PC-3 (cell line): Measurements from ENCODE around the gene WNK1. TPM values are rescaled to one million over a fixed set of nuclear protein-coding genes. Genes with fewer than 3 reads are reported as not detected.

Source experiments
- ATAC-seq: fragments of 200-7000 bp; cut with Tn5 transposase; 2 replicates; pipeline ENCODE4 v1.9.1; 2020; ENCODE audit warnings: mild to moderate bottlenecking, moderate library complexity
- BruUV-seq: library from RNA; stranded (reverse); fragments of 400-500 nt; replicated peaks from 2 replicates; lab custom pipeline; 2021; lab: Mats Ljungman, UMichigan
- CTCF ChIA-PET: fragments of 300-600 bp; sonication (Branson Sonifier 250); formaldehyde crosslinking; loops from one replicate; lab custom pipeline; 2022; ENCODE audit warnings: antibody characterized with exemption; lab: Charles Lee
- POLR2A ChIA-PET: fragments of 300-600 bp; sonication (Branson Sonifier 250); formaldehyde crosslinking; loops from one replicate; lab custom pipeline; 2022; ENCODE audit warnings: antibody characterized with exemption; ENCODE audit not compliant: unreplicated experiment; lab: Charles Lee
- DNase-seq: peaks from one replicate; pipeline ENCODE4 v3.0.0-alpha.2; 2015
- H2AFZ ChIP-seq: fragments of 300-600 bp; sonication (generic); 2 replicates; pipeline ENCODE4 v1.6.0; 2016; ENCODE audit warnings: antibody characterized with exemption, low read length
- H3F3A ChIP-seq: fragments of 300-600 bp; sonication (generic); one replicate; pipeline ENCODE4 v1.6.0; 2017; ENCODE audit warnings: antibody characterized with exemption, low read length, control low read depth, mild to moderate bottlenecking; ENCODE audit not compliant: unreplicated experiment
- H3K27ac ChIP-seq: fragments of 300-600 bp; sonication (generic); 2 replicates; pipeline ENCODE4 v1.5.1; 2016; ENCODE audit warnings: mild to moderate bottlenecking, low read length
- H3K27me3 ChIP-seq: fragments of 300-600 bp; sonication (generic); 2 replicates; pipeline ENCODE4 v1.6.1; 2016; ENCODE audit warnings: low read length, mixed read lengths
- H3K36me3 ChIP-seq: fragments of 300-600 bp; sonication (generic); 2 replicates; pipeline ENCODE4 v1.6.1; 2016; ENCODE audit warnings: low read depth, mixed run types, low read length, mixed read lengths
- H3K4me1 ChIP-seq: fragments of 300-600 bp; sonication (generic); 2 replicates; pipeline ENCODE4 v1.5.1; 2016; ENCODE audit warnings: low read length; ENCODE audit not compliant: insufficient read depth
- H3K4me2 ChIP-seq: fragments of 300-600 bp; sonication (generic); 2 replicates; pipeline ENCODE4 v1.6.0; 2016; ENCODE audit warnings: low read length
- H3K4me3 ChIP-seq: fragments of 300-600 bp; sonication (generic); 2 replicates; pipeline ENCODE4 v1.5.1; 2016; ENCODE audit warnings: mild to moderate bottlenecking, low read length, mixed read lengths
- H3K79me2 ChIP-seq: fragments of 300-600 bp; sonication (generic); 2 replicates; pipeline ENCODE4 v1.6.1; 2017; ENCODE audit warnings: low read length, mixed read lengths
- H3K9ac ChIP-seq: fragments of 300-600 bp; sonication (generic); 2 replicates; pipeline ENCODE4 v1.6.0; 2016; ENCODE audit warnings: mild to moderate bottlenecking, low read length
- H3K9me2 ChIP-seq: fragments of 300-600 bp; sonication (generic); replicated peaks from 2 replicates; pipeline ENCODE4 v1.6.1; 2016; ENCODE audit warnings: mixed run types, low read length, mixed read lengths
- H3K9me3 ChIP-seq: fragments of 300-600 bp; sonication (generic); 2 replicates; pipeline ENCODE4 v1.6.1; 2016; ENCODE audit warnings: low read length, mixed read lengths
- H4K20me1 ChIP-seq: fragments of 300-600 bp; sonication (generic); 2 replicates; pipeline ENCODE4 v1.6.1; 2016; ENCODE audit warnings: low read length, mixed read lengths
- CTCF ChIP-seq: fragments of 300-600 bp; sonication (generic); conservative IDR thresholded peaks from 2 replicates; pipeline ENCODE4 v1.5.1; 2017; ENCODE audit warnings: antibody characterized with exemption, low read depth, mild to moderate bottlenecking, low read length
- EZH2 ChIP-seq: fragments of 300-600 bp; sonication (generic); IDR thresholded peaks from one replicate; pipeline ENCODE4 v1.6.1; 2017; ENCODE audit warnings: antibody characterized with exemption, mild to moderate bottlenecking, low read length; ENCODE audit not compliant: unreplicated experiment
- EZH2phosphoT487 ChIP-seq: fragments of 300-600 bp; sonication (generic); IDR thresholded peaks from 2 replicates; pipeline ENCODE4 v1.6.1; 2018; ENCODE audit warnings: mild to moderate bottlenecking, antibody characterized with exemption, low read length, borderline replicate concordance
- intact Hi-C: fragments of 100-400 bp; cut with micrococcal nuclease; formaldehyde crosslinking; loops from 2 replicates; pipeline ENCODE4 v1.9.0; 2023
- total RNA-seq: library from RNA; depleted of rRNA; stranded (reverse); fragments of >200 nt; gene quantifications from 2 replicates; pipeline ENCODE4 v1.2.3, GENCODE V29; 2014

WNK1 gene
- total RNA-seq, 1 experiment from 2014 or later, result 44.5 TPM

GRCh38 chr12:709455-710020 is 42.8 kb upstream of the WNK1 start:
- CTCF ChIA-PET, result no interaction called here
- Histone ChIP-seq H3K4me1 (no peaks in the 10 kb centered on the region), H2AFZ (no peak overlapping the region), H3K9me3 (no peaks in the 10 kb centered on the region), H3K9ac (no peak overlapping the region), H3K9me2 (no peaks in the 10 kb centered on the region), H3K27me3 (no peaks in the 10 kb centered on the region), H3K4me3 (no peak overlapping the region), H3K27ac (no peak overlapping the region), H3F3A (no peaks in the 10 kb centered on the region), H3K36me3 (no peaks in the 10 kb centered on the region), H3K4me2 (no peak overlapping the region), H3K79me2 (no peaks in the 10 kb centered on the region), H4K20me1 (no peaks in the 10 kb centered on the region)
- POLR2A ChIA-PET, result no interaction called here
- BruUV-seq, result no TSS peak
- no peak for DNase-seq
- TF ChIP-seq CTCF, result no peak
- no peak for TF ChIP-seq EZH2
- no peak for ATAC-seq
- intact Hi-C loops, result no loop called here

GRCh38 chr12:712172-712863 is 40.1 kb upstream of the WNK1 start:
- Histone ChIP-seq H4K20me1 (no peaks in the 10 kb centered on the region), H3K4me3 (no peak overlapping the region), H3K9me3 (no peaks in the 10 kb centered on the region), H3K27me3 (no peaks in the 10 kb centered on the region), H3K9me2 (no peaks in the 10 kb centered on the region), H2AFZ (0 out of 2 replicates have a peak overlapping the region, but pooled peaks have one; percentile 26), H3F3A (no peaks in the 10 kb centered on the region), H3K27ac (no peak overlapping the region), H3K9ac (no peak overlapping the region), H3K79me2 (no peaks in the 10 kb centered on the region), H3K4me2 (no peak overlapping the region), H3K36me3 (no peaks in the 10 kb centered on the region), H3K4me1 (no peaks in the 10 kb centered on the region)
- no peak for DNase-seq
- TF ChIP-seq CTCF (no peak), EZH2 (no peak), EZH2phosphoT487 (no peak)
- ChIA-PET CTCF (no interaction called here), POLR2A (no interaction called here)
- intact Hi-C loops, result no loop called here
- no TSS peak for BruUV-seq
- no peak for ATAC-seq

- ATAC-seq (no peak), DNase-seq (no peak)
- H3K27me3 ChIP-seq, result no peaks in the 10 kb centered on the region
- intact Hi-C loops, result no loop called here
- H2AFZ ChIP-seq, result no peak overlapping the region
- no peak overlapping the region for H3K9ac ChIP-seq
- no peaks in the 10 kb centered on the region for H4K20me1 ChIP-seq
- POLR2A ChIA-PET, result no interaction called here
- H3K4me1 ChIP-seq, result no peaks in the 10 kb centered on the region
- no TSS peak for BruUV-seq
- no peak overlapping the region for H3K4me2 ChIP-seq
- no peaks in the 10 kb centered on the region for H3K9me2 ChIP-seq
- H3F3A ChIP-seq, result no peaks in the 10 kb centered on the region
- H3K36me3 ChIP-seq, result no peaks in the 10 kb centered on the region
- CTCF ChIA-PET, result no interaction called here
- TF ChIP-seq EZH2 (no peak), EZH2phosphoT487 (no peak), CTCF (no peak)
- no peak overlapping the region for H3K27ac ChIP-seq
- H3K4me3 ChIP-seq, result no peak overlapping the region
- H3K9me3 ChIP-seq, result no peaks in the 10 kb centered on the region
- H3K79me2 ChIP-seq, result no peaks in the 10 kb centered on the region
Observed at GRCh38 chr12:713281-713875, 39.0 kb upstream of the WNK1 start.
